Mesendoderm (in vitro differentiated cells): ENCODE measurements around the gene CDCA8.
A peak's percentile ranks its signal among the peaks of the same experiment; 100 is the strongest.

Experiments used
- DNase-seq: peaks from one replicate; pipeline ENCODE4 v3.0.0; 2013
- H2AK5ac ChIP-seq: 2 replicates; pipeline ENCODE4 v1.6.1; 2013; ENCODE audit warnings: low read length, inconsistent platforms
- H2BK120ac ChIP-seq: 2 replicates; pipeline ENCODE4 v1.6.1; 2013; ENCODE audit warnings: low read depth, mild to moderate bottlenecking, low read length, moderate library complexity, mixed read lengths
- H2BK15ac ChIP-seq: replicated peaks from 2 replicates; pipeline ENCODE4 v1.6.1; 2013; ENCODE audit warnings: low read depth, mild to moderate bottlenecking, moderate library complexity
- H2BK5ac ChIP-seq: 2 replicates; pipeline ENCODE4 v1.6.1; 2013; ENCODE audit warnings: low read length, inconsistent platforms
- H3K18ac ChIP-seq: 2 replicates; pipeline ENCODE4 v1.6.1; 2013; ENCODE audit warnings: mild to moderate bottlenecking, low read length, mixed read lengths
- H3K23ac ChIP-seq: one replicate; pipeline ENCODE4 v1.6.1; 2013; ENCODE audit warnings: low read length
- H3K27ac ChIP-seq: 2 replicates; pipeline ENCODE4 v1.5.1; 2013; ENCODE audit warnings: low read depth, mild to moderate bottlenecking, inconsistent platforms, low read length, moderate library complexity
- H3K27me3 ChIP-seq: 2 replicates; pipeline ENCODE4 v1.6.1; 2013; ENCODE audit warnings: low read length, control low read depth, mild to moderate bottlenecking, inconsistent platforms; ENCODE audit not compliant: insufficient read depth, poor library complexity
- H3K36me3 ChIP-seq: 2 replicates; pipeline ENCODE4 v1.6.1; 2013; ENCODE audit warnings: low read length, inconsistent platforms; ENCODE audit not compliant: control insufficient read depth, insufficient read depth
- H3K4ac ChIP-seq: one replicate; pipeline ENCODE4 v1.6.1; 2013; ENCODE audit warnings: low read depth, mild to moderate bottlenecking, low read length, moderate library complexity
- H3K4me1 ChIP-seq: 2 replicates; pipeline ENCODE4 v1.6.1; 2013; ENCODE audit warnings: low read depth, low read length, inconsistent platforms; ENCODE audit not compliant: control insufficient read depth
- H3K4me2 ChIP-seq: 2 replicates; pipeline ENCODE4 v1.6.1; 2013; ENCODE audit warnings: low read length
- H3K4me3 ChIP-seq: 2 replicates; pipeline ENCODE4 v1.5.1; 2013; ENCODE audit warnings: mild to moderate bottlenecking, low read length
- H3K56ac ChIP-seq: one replicate; pipeline ENCODE4 v1.6.1; 2013; ENCODE audit warnings: low read length
- H3K79me1 ChIP-seq: 2 replicates; pipeline ENCODE4 v1.6.1; 2013; ENCODE audit warnings: low read length, inconsistent platforms
- H3K79me2 ChIP-seq: 2 replicates; pipeline ENCODE4 v1.6.1; 2013; ENCODE audit warnings: mild to moderate bottlenecking, low read length; ENCODE audit not compliant: control insufficient read depth, insufficient read depth
- H3K9ac ChIP-seq: 2 replicates; pipeline ENCODE4 v1.6.1; 2013; ENCODE audit warnings: low read length, inconsistent platforms
- H4K5ac ChIP-seq: one replicate; pipeline ENCODE4 v1.6.1; 2013; ENCODE audit warnings: low read length
- H4K8ac ChIP-seq: one replicate; pipeline ENCODE4 v1.6.1; 2013; ENCODE audit warnings: low read depth, mild to moderate bottlenecking, control low read depth, low read length, moderate library complexity
- WGBS: extraction: QIAGEN DNeasy Blood & Tissue Kit; methylation state at CpG from one replicate; pipeline ENCODE4 v1.1.7; 2013; ENCODE audit warnings: low lambda C conversion rate, missing lambda C conversion rate; ENCODE audit not compliant: insufficient coverage; ENCODE audit errors: extremely low coverage; 5-methylcytosine and 5-hydroxymethylcytosine counted together

Gene CDCA8

GRCh38 chr1:37660664-37661063 is 31.7 kb upstream of the CDCA8 start:
- DNase-seq = no peak
- Histone ChIP-seq H3K36me3 (no peaks in the 10 kb centered on the region), H3K79me1 (no peaks in the 10 kb centered on the region), H3K27me3 (no peaks in the 10 kb centered on the region), H3K4ac (no peak overlapping the region), H3K56ac (no peak overlapping the region), H3K18ac (no peak overlapping the region), H3K27ac (no peak overlapping the region), H2BK5ac (no peak overlapping the region), H3K4me1 (no peaks in the 10 kb centered on the region), H2AK5ac (no peak overlapping the region), H2BK120ac (no peak overlapping the region), H3K23ac (no peak overlapping the region), H3K79me2 (no peaks in the 10 kb centered on the region), H3K4me3 (no peak overlapping the region), H3K4me2 (no peak overlapping the region), H3K9ac (no peak overlapping the region), H2BK15ac (no peak overlapping the region), H4K8ac (no peak overlapping the region), H4K5ac (no peak overlapping the region)
- WGBS = no CpG with 5 or more reads among the region's 10 CpGs

GRCh38 chr1:37661401-37661800 is 30.9 kb upstream of the CDCA8 start:
- no peak overlapping the region for H3K23ac ChIP-seq
- no peaks in the 10 kb centered on the region for H3K36me3 ChIP-seq
- no peak overlapping the region for H2BK120ac ChIP-seq
- no peaks in the 10 kb centered on the region for H3K79me1 ChIP-seq
- H3K27ac ChIP-seq = no peak overlapping the region
- H3K79me2 ChIP-seq = no peaks in the 10 kb centered on the region
- H3K27me3 ChIP-seq = no peaks in the 10 kb centered on the region
- H2BK15ac ChIP-seq = no peak overlapping the region
- H3K9ac ChIP-seq = no peak overlapping the region
- no peak overlapping the region for H2AK5ac ChIP-seq
- no peak overlapping the region for H3K4me3 ChIP-seq
- DNase-seq = peak; percentile 16
- H2BK5ac ChIP-seq = no peak overlapping the region
- H3K4ac ChIP-seq = no peak overlapping the region
- H3K4me1 ChIP-seq = no peaks in the 10 kb centered on the region
- H4K8ac ChIP-seq = no peak overlapping the region
- WGBS = no CpG with 5 or more reads among the region's 9 CpGs
- no peak overlapping the region for H4K5ac ChIP-seq
- no peak overlapping the region for H3K4me2 ChIP-seq
- H3K18ac ChIP-seq = no peak overlapping the region
- no peak overlapping the region for H3K56ac ChIP-seq

- Histone ChIP-seq H3K9ac (no peak overlapping the region), H3K27ac (no peak overlapping the region), H3K36me3 (no peaks in the 10 kb centered on the region), H3K27me3 (no peaks in the 10 kb centered on the region), H3K4me2 (no peak overlapping the region), H2AK5ac (no peak overlapping the region), H3K4ac (no peak overlapping the region), H3K79me1 (no peaks in the 10 kb centered on the region), H4K5ac (no peak overlapping the region), H2BK15ac (no peak overlapping the region), H2BK5ac (no peak overlapping the region), H3K4me3 (no peak overlapping the region), H4K8ac (no peak overlapping the region), H3K79me2 (no peaks in the 10 kb centered on the region), H3K4me1 (no peaks in the 10 kb centered on the region), H3K18ac (no peak overlapping the region), H3K23ac (no peak overlapping the region), H2BK120ac (no peak overlapping the region), H3K56ac (no peak overlapping the region)
- no peak for DNase-seq
- no CpG with 5 or more reads among the region's 11 CpGs for WGBS
These were observed 30.1 kb upstream of the CDCA8 start for GRCh38 chr1:37662031-37662755.

GRCh38 chr1:37663426-37664000 is 28.8 kb upstream of the CDCA8 start:
- Histone ChIP-seq H2BK15ac (no peak overlapping the region), H3K27me3 (no peaks in the 10 kb centered on the region)

GRCh38 chr1:37666241-37666867 is 26.0 kb upstream of the CDCA8 start:
- no peak overlapping the region for H2BK5ac ChIP-seq

More at GRCh38 chr1:37663426-37664000, 28.8 kb upstream of the CDCA8 start:
- H4K5ac ChIP-seq = no peak overlapping the region
- no CpG with 5 or more reads among the region's 14 CpGs for whole genome bisulfite sequencing
- H3K4me1 ChIP-seq = no peaks in the 10 kb centered on the region
- H2BK120ac ChIP-seq = no peak overlapping the region
- no peak overlapping the region for H3K9ac ChIP-seq
- no peaks in the 10 kb centered on the region for H3K79me2 ChIP-seq
- no peak overlapping the region for H3K4me3 ChIP-seq
- H3K4ac ChIP-seq = no peak overlapping the region
- H3K79me1 ChIP-seq = no peaks in the 10 kb centered on the region
- H4K8ac ChIP-seq = no peak overlapping the region
- H3K27ac ChIP-seq = no peak overlapping the region
- no peak overlapping the region for H3K4me2 ChIP-seq
- H3K23ac ChIP-seq = no peak overlapping the region
- H2BK5ac ChIP-seq = no peak overlapping the region
- no peaks in the 10 kb centered on the region for H3K36me3 ChIP-seq
- DNase-seq = peak; percentile 70
- H3K56ac ChIP-seq = no peak overlapping the region
- H2AK5ac ChIP-seq = no peak overlapping the region
- no peak overlapping the region for H3K18ac ChIP-seq

More at GRCh38 chr1:37666241-37666867, 26.0 kb upstream of the CDCA8 start:
- no peaks in the 10 kb centered on the region for H3K79me1 ChIP-seq
- no peak overlapping the region for H2BK15ac ChIP-seq
- no peak overlapping the region for H2AK5ac ChIP-seq
- no peak overlapping the region for H2BK120ac ChIP-seq
- no peak overlapping the region for H3K4me2 ChIP-seq
- WGBS = no CpG with 5 or more reads among the region's 11 CpGs
- H3K4me1 ChIP-seq = no peaks in the 10 kb centered on the region
- DNase-seq = no peak
- no peaks in the 10 kb centered on the region for H3K27me3 ChIP-seq
- H3K18ac ChIP-seq = no peak overlapping the region
- H3K56ac ChIP-seq = no peak overlapping the region
- no peak overlapping the region for H3K23ac ChIP-seq
- no peak overlapping the region for H3K4ac ChIP-seq
- H4K5ac ChIP-seq = no peak overlapping the region
- H3K9ac ChIP-seq = no peak overlapping the region
- no peak overlapping the region for H4K8ac ChIP-seq
- no peak overlapping the region for H3K4me3 ChIP-seq
- H3K27ac ChIP-seq = no peak overlapping the region
- no peaks in the 10 kb centered on the region for H3K79me2 ChIP-seq
- no peaks in the 10 kb centered on the region for H3K36me3 ChIP-seq
